Brain pericyte (primary cell): ENCODE results near the gene RIT2.
"Not testable (repeated sequence)": the region's sequence is repeated elsewhere in the genome, so short reads cannot be mapped to it uniquely, and the experiment has no call there.

Experiments used
- DNase-seq: peaks from one replicate; pipeline ENCODE4 v3.0.0-alpha.2; 2012; ENCODE audit warnings: low read depth, low spot score

Gene RIT2

DNA sequence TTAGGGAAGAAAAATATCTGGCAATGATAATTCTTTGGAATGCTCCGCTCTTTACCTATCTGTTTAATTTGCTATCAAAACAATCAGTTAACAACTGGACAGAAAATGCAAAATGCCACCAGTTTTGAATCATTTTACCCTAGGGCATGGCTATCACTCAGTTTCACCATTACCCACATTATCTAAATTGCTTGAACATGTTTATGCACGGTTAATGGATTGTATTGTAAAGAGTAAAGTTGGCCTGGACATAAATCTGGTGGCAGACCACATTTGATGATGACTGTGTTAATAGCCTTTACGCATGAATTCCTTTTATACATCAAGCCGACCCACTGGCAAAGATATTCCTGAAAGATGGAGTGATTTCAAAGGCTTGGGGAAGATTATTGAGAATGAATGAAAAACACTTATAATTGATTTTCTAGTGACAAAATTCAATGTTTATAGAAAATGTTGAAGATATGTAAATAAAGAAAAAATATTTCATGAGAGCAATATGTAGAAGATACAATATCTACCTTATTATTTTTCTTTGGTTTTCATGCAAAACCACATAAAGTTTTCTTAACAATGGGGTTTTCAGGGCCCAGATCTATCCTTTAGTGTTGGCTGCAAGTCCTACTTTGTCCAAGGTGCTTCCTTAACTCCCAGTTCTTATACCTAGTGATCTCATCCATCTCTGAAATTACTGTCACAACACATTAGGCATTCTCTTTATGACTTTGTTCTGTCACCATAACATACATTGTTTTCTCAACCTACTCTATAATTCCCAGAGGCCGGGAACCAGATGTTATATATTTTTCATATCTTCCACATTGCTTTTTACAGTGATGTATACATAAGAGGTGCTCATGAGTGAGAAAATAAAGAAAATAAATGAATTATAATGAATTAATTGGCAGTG is 265.1 kb downstream of the RIT2 start:
- no peak for DNase-seq

DNA sequence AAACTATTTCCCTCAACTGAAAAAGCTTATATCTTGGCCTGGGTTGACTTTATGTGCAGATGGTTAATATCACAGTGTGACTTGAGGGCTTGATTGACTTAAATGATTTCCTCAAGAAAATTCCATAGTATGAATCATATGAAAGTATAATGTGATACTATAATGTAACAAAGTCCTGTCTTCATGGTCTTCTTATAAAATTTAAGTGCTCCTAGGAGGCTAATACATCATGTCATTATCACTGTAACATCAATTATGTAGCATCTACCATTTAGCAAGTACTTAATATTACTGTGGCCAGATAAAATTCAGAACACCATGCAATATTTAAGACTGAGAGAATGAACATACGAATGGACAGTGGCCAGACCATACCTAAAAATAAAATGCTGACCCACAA is 276.1 kb downstream of the RIT2 start:
- DNase-seq, result no peak

DNA sequence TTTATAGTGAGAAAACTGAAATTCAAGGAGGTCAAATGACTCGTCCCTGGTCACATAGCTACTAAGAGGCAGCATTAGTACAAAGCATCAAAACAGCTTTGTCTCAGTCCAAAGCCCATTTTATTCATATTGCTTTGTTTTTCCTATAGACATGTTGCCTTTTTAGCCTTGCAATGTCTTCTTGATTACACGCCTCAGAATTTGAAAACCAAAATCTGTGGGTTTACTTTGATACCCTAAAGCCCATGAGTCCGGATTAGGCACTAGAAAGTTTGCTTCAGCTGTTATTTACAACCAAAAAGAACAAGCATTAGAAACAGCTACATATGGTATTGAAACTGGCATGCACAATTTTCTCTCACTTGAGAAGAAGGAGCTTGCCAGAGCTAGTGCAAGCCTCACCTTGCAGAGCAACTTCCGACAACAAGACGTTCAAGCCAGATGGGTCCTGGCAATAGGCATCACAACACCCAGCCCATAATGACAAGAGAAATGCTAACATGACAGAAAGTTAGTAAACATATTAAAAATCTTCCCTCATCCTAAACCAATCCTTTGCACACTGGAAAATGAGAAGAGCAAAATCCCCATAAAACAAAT is 276.8 kb downstream of the RIT2 start:
- no peak for DNase-seq

DNA sequence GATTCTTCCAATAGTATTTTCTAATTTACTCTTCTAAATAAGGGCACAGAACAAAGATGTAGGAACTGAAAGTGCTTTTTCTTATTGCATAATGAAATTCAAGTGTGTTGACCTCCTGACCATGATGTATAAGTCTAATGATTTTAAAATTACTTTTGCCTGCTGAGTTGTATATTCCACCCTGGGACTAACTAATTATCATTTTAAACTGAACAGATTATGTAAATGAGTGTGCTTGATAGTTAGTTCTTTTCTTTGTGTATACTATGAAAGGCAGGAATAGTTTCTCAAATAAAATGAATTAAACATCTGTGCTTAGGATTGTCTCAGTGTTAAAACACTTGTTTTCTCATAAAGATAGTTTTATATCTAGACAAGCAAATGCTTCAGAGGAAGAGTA is 284.5 kb downstream of the RIT2 start:
- DNase-seq, result no peak

DNA sequence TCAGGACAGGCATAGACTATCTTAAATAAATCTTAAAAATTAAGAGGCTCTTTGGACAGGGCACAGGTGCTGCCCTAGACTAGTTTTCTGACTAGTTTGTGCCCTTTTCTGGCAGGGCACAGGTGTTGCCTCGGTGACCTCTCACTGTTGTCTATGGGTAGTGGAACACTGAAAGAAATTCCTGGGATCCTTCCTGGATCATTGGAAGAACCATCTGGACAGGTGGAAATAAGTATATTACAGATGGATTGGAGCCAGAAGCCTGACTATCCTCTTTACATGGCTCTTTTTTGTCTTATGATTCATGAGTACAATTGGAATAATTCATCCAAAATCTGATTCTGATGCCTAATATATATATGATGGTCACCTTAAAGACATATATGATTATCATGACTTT is 286.6 kb downstream of the RIT2 start:
- DNase-seq, result no peak

DNA sequence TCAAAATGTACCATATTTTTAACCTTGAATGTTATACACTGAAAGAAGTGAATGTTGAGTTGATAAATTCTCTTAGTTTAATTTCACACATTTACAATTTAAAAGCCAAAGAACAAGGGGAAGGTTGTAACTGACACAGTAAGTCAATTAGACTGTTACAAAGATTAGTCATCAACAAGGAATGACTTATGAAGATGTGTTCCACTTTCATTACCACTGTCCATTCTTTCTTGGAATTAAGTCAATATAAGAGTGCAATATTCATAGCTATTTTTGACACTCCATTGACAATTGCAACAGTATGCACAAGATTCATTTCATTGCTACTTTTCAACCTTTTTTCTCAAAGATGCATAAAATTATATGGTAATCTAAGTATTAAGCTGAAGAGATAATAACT is 291.3 kb downstream of the RIT2 start:
- no peak for DNase-seq

DNA sequence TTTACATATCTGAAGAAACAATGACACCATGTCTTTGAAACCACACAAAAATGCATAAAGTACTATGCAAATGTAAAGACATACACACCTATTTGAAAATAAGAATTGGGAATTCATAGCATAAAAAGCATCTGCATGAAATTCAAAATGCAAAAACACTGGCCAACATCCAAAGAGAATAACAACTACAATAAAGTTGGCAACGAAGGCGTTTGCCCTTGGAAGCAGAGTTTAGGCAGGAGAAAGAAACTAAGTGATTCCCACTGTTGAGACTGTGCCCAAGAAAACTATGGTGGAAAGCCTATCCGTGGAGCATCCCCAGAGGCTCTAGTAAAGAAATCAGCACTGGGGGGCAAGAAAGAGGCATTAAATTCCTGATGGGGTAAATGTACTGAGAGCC is 292.8 kb downstream of the RIT2 start:
- no peak for DNase-seq

DNA sequence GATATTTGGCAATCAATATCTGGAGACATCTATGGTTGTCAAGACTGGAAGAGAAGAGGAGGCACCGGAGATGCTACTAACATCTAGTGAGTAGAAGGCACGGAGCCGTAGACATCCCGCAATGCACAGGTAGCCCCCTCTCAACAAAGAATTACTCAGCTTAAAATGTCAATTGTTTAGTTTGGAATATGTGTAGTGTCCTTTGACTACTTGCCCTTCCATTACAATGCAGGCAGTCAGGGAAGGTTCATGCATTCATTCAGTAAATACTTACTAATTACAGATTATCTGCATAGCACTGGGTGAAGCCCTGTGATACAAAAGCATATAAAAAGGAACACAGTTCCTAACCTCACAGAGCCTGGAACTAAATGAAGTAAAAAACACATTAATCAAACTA is 294.0 kb downstream of the RIT2 start:
- no peak for DNase-seq

DNA sequence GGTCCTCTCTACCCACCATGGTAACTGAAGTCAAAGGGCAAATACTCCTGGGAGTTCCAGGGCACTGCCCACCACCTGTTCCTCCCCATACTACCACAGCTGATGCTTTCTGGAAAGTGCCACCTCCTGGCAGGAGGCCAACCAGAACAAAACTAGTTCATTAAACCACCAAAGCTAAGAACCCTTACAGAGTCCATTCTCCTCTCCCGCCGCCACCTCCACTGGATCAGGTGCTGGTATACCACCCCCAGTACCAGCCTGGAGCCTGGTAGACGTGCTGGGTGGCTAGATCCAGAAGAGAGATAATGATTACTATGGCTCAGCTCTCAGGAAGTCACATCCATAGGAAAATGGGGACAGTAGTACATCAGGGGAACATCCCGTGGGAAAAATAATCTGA is 300.9 kb downstream of the RIT2 start:
- DNase-seq, result no peak

DNA sequence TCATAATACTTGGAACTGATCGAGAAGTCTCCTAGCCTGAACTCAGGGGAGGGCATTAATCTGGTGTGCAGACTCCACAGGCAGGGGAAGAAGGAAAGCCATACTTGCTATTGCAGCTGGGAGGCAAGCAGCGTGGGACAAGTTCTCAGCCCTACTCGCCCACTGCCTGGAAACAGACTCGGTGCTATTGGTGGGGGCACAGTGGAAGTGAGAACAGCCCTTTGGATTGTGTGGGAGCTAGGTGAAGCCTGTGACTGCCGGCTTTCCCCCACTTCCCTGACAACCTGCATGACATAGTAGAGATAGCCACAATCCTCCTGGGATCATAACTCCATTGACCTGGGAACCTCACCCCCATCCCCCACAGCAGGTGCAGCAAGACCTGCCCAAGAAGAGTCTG is 301.3 kb downstream of the RIT2 start:
- no peak for DNase-seq

DNA sequence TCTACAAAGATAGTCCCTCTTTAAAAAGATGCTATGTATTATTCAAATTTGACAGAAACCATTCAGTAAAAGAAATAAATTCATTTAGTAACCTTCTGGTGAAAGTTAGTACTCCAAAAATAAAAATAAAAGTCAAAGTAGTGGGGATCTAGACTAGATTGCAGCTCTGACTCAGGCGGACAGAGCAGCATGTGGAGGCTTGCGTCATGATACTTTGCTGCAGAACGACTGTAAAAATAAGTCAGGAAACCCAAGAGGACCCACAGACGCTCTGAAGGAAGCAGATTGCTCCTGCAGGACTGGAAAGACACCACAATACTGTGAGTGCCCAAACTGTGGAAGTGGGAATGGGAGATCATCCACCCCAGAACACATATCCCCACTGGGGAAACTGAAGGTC is 301.9 kb downstream of the RIT2 start:
- DNase-seq, result no peak

DNA sequence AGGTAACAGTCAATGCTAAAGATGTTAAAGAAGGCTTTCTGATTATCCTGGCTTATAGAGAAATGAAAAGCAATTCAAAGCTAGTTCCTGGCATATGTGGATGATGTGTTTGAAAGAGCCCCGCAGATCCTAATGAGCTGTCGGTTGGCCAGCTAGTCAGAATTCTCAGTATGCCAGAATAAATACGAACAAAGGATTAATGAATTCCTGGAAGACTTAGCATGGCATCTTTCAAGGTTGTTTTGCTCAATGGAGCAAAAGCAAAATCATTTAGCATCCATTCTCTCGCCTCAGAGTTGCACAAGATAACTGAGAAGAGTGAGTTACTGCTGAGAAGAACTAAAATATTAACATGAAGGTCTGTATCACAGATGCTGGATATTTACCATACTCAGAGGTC is 307.6 kb downstream of the RIT2 start:
- DNase-seq, result no peak

DNA sequence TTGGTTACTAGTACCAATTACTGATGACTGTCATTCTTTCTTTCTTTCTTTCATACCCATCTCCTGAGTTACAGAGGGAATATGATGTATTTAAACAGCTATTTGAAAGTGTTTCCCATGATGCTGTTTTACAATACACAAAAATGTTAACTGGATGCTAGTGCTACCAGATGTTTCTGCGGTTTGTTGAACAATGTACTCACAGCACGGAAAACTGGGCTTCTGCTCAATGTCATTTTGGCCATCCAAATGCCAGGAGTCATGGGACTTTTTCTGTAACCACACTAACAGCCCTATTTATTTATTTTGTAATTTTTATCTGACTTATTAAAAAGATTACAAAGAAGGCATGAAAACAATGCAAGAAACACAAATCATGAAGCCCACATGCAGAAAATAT is 313.8 kb downstream of the RIT2 start:
- DNase-seq, result no peak

DNA sequence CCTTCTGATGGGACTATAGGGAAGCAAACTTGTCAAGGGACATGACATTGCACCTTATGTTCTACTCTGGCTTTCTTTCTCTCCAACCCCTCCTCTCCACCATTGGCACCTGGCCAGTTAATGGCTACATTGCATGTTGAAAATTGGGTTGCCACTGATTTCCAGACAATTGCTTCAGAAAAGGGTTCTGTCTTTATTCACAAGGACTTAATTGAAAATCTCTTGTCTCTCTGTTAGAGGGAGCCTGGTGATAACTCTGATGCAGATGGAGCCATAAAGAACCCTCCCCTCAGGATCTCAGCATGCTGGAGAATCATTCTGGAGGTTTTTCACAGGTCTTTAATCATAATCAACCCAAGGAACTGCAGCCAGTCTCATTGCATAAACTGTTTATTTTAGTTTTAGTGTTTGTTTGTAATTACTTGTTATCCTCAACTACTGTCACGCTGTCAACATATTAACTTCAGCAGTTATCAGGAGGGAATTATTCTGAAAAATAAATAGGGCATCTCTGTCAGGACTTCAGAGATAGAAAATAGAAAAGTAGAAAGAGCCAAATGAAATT is 316.8 kb downstream of the RIT2 start:
- DNase-seq, result no peak

DNA sequence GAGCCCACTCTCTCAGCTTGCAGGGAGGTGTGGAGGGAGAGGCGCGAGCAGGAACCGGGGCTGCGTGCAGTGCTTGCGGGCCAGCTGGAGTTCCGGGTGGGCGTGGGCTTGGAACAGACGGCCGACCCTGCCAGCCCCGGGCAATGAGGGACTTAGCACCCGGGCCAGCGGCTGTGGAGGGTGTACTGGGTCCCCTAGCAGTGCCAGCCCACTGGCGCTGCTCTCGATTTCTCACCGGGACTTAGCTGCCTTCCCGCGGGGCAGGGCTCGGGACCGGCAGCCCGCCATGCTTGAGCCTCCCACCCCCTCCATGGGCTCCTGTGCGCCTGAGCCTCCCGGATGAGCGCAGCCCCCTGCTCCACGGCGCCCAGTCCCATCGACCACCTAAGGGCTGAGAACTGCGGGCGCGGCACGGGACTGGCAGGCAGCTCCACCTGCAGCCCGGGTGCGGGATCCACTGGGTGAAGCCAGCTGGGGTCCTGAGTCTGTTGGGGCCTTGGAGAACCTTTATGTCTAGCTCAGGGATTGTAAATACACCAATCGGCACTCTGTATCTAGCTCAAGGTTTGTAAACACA is 320.2 kb downstream of the RIT2 start:
- not testable (repeated sequence) for DNase-seq

DNA sequence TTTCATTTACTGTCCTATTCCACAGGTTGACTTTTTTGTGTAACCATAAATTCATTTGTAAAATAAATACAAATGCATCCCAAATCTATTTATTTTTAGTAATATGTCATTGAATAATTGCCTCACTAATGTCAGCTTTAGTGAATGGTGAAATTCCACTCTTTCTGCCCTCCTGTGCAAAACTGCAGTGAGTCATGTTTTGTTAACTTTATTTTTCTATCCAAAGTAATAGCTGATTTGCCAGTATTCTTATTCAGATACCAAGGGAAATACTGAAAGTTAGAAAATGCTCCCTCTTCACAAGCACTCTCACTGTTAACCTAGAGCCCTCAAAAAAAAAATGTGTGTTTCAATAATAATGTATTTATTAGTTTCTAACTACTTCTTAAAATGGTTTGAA is 322.8 kb downstream of the RIT2 start:
- no peak for DNase-seq

DNA sequence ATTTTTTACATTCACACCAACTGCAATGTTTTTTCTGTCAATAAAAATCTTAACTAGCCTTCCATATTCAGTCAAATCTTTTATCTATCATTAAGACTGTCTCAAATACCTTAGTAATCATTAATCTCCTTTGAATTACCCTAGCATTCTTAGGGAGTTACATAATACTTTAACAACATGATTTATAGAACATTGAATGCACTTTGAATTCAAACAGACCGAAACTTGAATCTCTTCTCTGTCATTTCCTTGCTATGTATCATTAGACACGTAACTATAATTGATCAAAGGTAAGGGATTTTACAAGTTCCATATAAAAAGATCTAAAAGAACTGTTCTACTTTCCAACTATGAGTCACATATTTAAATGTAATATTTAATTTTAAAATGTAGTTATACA is 330.9 kb downstream of the RIT2 start:
- DNase-seq, result no peak

DNA sequence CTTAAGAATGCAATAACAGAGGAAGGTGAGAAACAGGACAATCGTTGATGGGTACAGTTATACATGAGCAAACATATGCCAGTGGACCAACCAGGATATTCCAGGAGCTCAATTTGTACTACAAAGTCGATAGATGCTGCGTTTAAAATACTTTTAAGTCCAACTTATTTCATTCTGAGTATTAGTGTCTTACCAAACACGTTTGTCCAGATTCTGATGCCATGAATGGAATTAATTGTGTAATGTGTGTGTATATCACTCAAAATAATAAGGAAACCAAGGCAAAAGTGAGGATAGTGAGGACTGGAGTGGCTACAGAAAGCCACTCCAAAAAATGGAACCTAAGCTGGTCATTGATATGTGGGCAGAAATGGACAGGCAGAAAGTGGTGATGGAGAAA is 332.6 kb downstream of the RIT2 start:
- no peak for DNase-seq

DNA sequence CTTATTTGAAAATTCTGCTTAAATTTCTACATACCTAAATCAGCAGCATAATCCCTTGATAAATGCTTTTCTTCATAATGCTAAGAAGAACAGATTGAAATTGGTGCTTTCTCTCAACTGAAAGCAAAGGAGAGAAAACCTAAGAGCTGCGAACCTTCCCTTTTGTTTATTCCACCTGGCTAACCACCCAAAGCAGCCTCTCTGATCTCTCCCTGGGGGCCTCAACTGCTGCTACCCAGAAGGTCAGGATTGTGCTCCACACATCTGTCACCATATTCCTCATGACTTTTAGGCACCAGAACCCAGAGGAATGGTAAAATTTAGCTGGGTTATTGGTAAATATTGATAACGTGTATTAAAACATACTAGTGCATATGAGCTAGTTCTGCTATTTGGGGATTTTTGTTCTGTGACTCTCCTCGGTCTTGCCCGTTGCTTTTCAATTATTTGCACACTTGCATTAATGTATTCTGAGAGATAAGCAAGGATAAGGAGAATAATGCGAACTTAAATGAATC is 334.1 kb downstream of the RIT2 start:
- DNase-seq, result no peak

DNA sequence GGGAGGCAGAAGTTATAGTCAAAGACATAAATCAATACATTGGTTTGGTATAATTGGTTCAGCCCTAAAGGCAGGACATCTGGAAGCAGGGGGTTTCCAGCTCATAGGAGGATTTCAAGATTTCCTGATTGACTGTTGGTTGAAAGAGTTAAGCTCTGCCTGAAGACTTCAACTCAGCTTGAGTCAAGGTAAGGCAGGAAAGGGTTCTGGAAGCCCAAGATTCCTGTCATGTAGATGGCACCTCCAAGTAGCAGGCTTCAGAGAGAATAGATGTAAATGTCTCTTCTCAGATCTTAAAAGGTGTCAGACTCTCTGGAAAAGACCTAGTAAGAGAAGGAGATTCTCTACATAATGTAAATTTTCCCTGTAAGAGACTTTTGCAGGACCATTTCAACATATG is 335.3 kb downstream of the RIT2 start:
- DNase-seq, result no peak

DNA sequence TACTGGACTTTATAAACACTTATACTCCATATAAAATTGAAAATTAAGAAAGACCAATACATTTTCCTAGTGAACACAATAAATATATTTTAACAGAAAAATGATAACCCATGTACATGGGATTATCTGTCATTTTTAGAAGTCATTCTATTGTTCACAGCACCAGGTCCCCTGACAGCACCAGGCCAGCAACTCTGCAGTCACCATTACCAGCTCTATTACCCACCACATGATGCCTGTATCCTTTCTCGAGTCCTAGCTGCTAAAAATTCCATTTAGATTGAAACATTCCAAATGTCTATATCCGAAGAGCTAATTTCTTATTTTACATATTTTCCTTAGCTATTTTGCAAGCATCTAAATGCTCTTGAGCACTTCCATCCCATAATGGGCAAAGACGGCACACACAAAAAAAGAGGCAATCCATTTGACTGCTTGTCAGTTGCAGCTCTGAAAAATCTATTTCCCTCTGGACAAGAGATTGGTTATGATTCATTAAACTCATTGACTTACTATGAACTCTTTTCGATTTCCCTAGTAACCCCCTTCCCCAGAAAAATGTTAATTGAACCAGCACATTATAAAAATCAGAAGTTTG is 336.9 kb downstream of the RIT2 start:
- no peak for DNase-seq

DNA sequence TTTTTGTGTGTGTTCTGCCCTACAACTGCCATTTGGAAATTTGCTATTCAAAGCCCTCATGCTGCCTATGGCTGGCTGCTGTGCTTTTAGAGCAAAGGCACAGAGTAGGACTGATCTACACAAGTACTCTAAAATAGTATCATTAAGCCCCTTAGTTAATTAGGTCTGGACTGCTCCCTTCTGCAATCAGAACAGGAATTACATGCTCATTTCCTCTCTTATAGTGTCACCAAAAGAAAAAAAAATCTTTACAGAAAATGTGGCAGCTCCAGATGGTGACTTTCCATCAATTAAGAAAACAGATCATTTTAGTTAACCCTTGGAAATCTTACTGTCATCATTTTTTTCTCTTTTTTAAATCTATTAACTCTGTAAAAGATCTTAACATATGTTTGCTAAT is 337.5 kb downstream of the RIT2 start:
- no peak for DNase-seq
